GM19395 (cell line): ENCODE measurements around the gene SLC4A1AP.
A peak's percentile ranks its signal among the peaks of the same experiment; 100 is the strongest.
"Not testable (repeated sequence)": the region's sequence is repeated elsewhere in the genome, so short reads cannot be mapped to it uniquely, and the experiment has no call there.

ENCODE experiments used
- ATAC-seq: cut with Tn5 transposase; IDR thresholded peaks from one replicate; pipeline ENCODE4 v1.9.1; 2021; ENCODE audit warnings: mild to moderate bottlenecking, moderate library complexity; ENCODE audit not compliant: unreplicated experiment

The SLC4A1AP gene

GRCh38 chr2:27647737-27648136 is 16.0 kb upstream of the SLC4A1AP start:
- no peak for ATAC-seq

- no peak for ATAC-seq
Measured at GRCh38 chr2:27651056-27651455, 12.6 kb upstream of the SLC4A1AP start.

GRCh38 chr2:27652341-27652740 is 11.3 kb upstream of the SLC4A1AP start:
- no peak for ATAC-seq

- no peak for ATAC-seq
Measured at GRCh38 chr2:27652790-27653189, 10.9 kb upstream of the SLC4A1AP start.

- ATAC-seq, result no peak
Measured at GRCh38 chr2:27653397-27653796, 10.3 kb upstream of the SLC4A1AP start.

GRCh38 chr2:27655155-27655951 is 8.3 kb upstream of the SLC4A1AP start:
- ATAC-seq, result no peak

GRCh38 chr2:27661371-27661770 is 2.3 kb upstream of the SLC4A1AP start:
- no peak for ATAC-seq

GRCh38 chr2:27664154-27664574 is 475 bp downstream of the SLC4A1AP start:
- ATAC-seq, result peak; percentile 33

- ATAC-seq, result no peak
Measured at GRCh38 chr2:27664622-27665363, 1.1 kb downstream of the SLC4A1AP start.

- ATAC-seq, result no peak
Measured at GRCh38 chr2:27667446-27667845, 3.8 kb downstream of the SLC4A1AP start.

- ATAC-seq, result no peak
Measured at GRCh38 chr2:27671235-27671634, 7.5 kb downstream of the SLC4A1AP start.

- no peak for ATAC-seq
Measured at GRCh38 chr2:27672723-27673486, 9.2 kb downstream of the SLC4A1AP start.

- no peak for ATAC-seq
Measured at GRCh38 chr2:27680571-27680970, 16.9 kb downstream of the SLC4A1AP start.

GRCh38 chr2:27681841-27682240 is 18.2 kb downstream of the SLC4A1AP start:
- ATAC-seq, result no peak

GRCh38 chr2:27682334-27682771 is 18.7 kb downstream of the SLC4A1AP start:
- not testable (repeated sequence) for ATAC-seq

- ATAC-seq, result no peak
Measured at GRCh38 chr2:27683390-27684071, 19.8 kb downstream of the SLC4A1AP start.

GRCh38 chr2:27685006-27685405 is 21.3 kb downstream of the SLC4A1AP start:
- ATAC-seq, result not testable (repeated sequence)

- no peak for ATAC-seq
Measured at GRCh38 chr2:27685577-27685976, 21.9 kb downstream of the SLC4A1AP start.

- no peak for ATAC-seq
Measured at GRCh38 chr2:27687232-27687631, 23.5 kb downstream of the SLC4A1AP start.

GRCh38 chr2:27689424-27689823 is 25.7 kb downstream of the SLC4A1AP start:
- ATAC-seq, result no peak

- no peak for ATAC-seq
Measured at GRCh38 chr2:27690052-27690451, 26.4 kb downstream of the SLC4A1AP start.
